Measurements from ENCODE around the gene METTL2B. TPM values are rescaled to one million over a fixed set of nuclear protein-coding genes. Genes with fewer than 3 reads are reported as not detected.
"Not testable (repeated sequence)": the region's sequence is repeated elsewhere in the genome, so short reads cannot be mapped to it uniquely, and the experiment has no call there.

Gene METTL2B
- total and polyA plus RNA-seq, 2 of the 13 experiments (the other 11 are each of a cell fraction or from before 2014, with no cell fraction given): 15.5 to 33.1 TPM

DNA sequence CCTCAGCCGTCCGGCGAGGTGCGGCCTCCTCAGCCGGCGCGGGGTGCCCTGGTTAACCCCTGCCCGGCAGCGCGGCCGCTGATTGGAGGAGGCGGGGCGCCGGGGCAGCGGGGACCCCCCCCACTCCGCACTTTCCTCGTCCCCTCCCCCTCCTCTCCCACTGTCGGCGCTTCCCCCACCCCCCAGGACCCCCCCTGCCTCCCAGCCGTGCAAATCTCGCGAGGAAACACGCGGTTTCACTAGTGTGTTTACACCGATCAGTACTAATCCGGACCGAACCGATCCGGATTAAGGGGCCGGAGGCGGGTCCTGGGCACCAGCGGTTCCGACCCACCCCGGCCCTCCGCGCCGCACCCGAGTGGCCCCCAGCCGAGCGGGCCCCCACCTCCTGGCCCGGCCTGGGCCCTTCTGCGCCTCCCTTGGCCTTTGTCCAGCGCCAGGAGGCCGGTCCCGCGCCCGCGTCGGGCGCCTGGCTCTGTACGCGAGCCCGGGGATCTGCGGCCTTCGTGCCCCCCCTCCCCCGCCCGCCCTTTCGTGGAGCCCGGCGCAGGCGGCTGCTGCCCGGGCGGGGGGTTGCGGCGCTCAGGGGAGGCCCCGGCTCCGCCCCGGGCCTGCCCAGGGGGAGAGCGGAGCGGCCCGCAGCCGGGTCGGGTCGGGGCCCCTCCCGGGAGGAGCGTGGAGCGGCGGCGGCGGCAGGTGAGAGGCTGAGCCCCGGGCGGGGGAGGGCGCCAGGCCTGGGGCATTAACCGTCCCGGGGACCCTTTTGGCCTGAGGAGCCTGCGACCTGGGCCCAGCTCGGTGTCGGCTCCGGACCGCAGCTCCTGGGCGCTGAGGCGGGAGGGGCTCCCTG, 54.8 kb downstream of the METTL2B start (continued):
- TF ChIP-seq YY1 (IDR thresholded peaks at IDR 0.05; ENCODE audit: insufficient read depth, insufficient replicate concordance, low read depth, low read length): peak; percentile 49
- 0 out of 2 replicates have a peak, but pooled peaks have one; percentile 22 for TF ChIP-seq ZSCAN20 (CRISPR knock-in tag; IDR thresholded peaks at IDR 0.05; ENCODE audit: borderline replicate concordance)
- TF ChIP-seq PHF8 (CRISPR knock-in tag; IDR thresholded peaks at IDR 0.05): peak; percentile 72
- TF ChIP-seq ZNF546 (CRISPR knock-in tag; conservative IDR thresholded peaks at IDR 0.05): 0 out of 2 replicates have a peak, but pooled peaks have one; percentile 17
- TF ChIP-seq PATZ1 (CRISPR knock-in tag; IDR thresholded peaks at IDR 0.05): peak; percentile 81
- peak; percentile 57; the same call in 1 of the 2 replicates for TF ChIP-seq ERF (CRISPR knock-in tag; IDR thresholded peaks at IDR 0.05)
- TF ChIP-seq TAF1 (CRISPR knock-in tag; IDR thresholded peaks at IDR 0.05): peak; percentile 41
- TF ChIP-seq, protein P1, sequence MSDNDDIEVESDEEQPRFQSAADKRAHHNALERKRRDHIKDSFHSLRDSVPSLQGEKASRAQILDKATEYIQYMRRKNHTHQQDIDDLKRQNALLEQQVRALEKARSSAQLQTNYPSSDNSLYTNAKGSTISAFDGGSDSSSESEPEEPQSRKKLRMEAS (IDR thresholded peaks at IDR 0.05): peak; percentile 85; the same call in 1 of the 2 replicates
- 0 out of 2 replicates have a peak, but pooled peaks have one; percentile 25 for TF ChIP-seq HDAC1 (CRISPR knock-in tag; IDR thresholded peaks at IDR 0.05)
- TF ChIP-seq ATF7-NPFF (CRISPR knock-in tag; IDR thresholded peaks at IDR 0.05; ENCODE audit: low read depth): 0 out of 2 replicates have a peak, but pooled peaks have one; percentile 9
- 0 out of 2 replicates have a peak, but pooled peaks have one; percentile 29 for TF ChIP-seq RARG (CRISPR knock-in tag; IDR thresholded peaks at IDR 0.05; ENCODE audit: low read depth)
- TF ChIP-seq HNRNPK (IDR thresholded peaks at IDR 0.05; ENCODE audit: low read depth, low read length, poor library complexity, severe bottlenecking): peak; percentile 90
- peak; percentile 25 for TF ChIP-seq HNRNPLL (IDR thresholded peaks at IDR 0.05; ENCODE audit: low read depth, low read length, poor library complexity, severe bottlenecking)
- TF ChIP-seq ZFX (CRISPR knock-in tag; IDR thresholded peaks at IDR 0.05; ENCODE audit: low read depth): peak; percentile 88
- 0 out of 2 replicates have a peak, but pooled peaks have one; percentile 44 for TF ChIP-seq CCDC6 (CRISPR knock-in tag; IDR thresholded peaks at IDR 0.05)
- not testable (repeated sequence) for TF ChIP-seq HNF1A (IDR thresholded peaks at IDR 0.05; ENCODE audit: low read depth)
- TF ChIP-seq HNF1A (CRISPR knock-in tag; IDR thresholded peaks at IDR 0.05; ENCODE audit: borderline replicate concordance): 0 out of 2 replicates have a peak, but pooled peaks have one; percentile 14
- TF ChIP-seq TFDP2 (CRISPR knock-in tag; IDR thresholded peaks at IDR 0.05): 0 out of 2 replicates have a peak, but pooled peaks have one; percentile 36
- TF ChIP-seq ISL2 (CRISPR knock-in tag; IDR thresholded peaks at IDR 0.05): 0 out of 2 replicates have a peak, but pooled peaks have one; percentile 35
- 0 out of 2 replicates have a peak, but pooled peaks have one; percentile 13 for TF ChIP-seq RAD21 (CRISPR knock-in tag; IDR thresholded peaks at IDR 0.05)
